ENCODE measurements around the gene ZBTB46.
A peak's percentile ranks its signal among the peaks of the same experiment; 100 is the strongest.

ZBTB46 gene

DNA sequence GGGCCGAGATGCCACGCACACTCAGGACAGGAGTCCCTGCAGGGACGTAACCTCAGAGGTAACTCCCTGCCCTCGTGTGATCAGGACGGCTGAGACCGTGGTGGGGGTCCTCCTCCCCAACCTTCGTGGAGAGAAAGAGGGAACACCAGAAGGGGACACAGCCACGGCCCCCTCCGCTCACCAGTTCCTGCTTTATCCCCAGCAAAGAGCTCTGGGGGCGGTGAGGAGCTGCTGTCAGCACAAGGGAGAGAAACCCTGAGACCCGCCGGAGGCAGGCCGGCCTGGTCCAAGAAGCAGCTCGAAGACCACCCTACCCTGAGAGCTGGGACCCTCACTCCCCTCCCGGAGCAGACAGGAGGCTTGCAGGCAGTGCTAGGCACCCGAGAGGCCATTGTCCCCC, 47.1 kb downstream of the ZBTB46 start:
- TF ChIP-seq, protein P1, sequence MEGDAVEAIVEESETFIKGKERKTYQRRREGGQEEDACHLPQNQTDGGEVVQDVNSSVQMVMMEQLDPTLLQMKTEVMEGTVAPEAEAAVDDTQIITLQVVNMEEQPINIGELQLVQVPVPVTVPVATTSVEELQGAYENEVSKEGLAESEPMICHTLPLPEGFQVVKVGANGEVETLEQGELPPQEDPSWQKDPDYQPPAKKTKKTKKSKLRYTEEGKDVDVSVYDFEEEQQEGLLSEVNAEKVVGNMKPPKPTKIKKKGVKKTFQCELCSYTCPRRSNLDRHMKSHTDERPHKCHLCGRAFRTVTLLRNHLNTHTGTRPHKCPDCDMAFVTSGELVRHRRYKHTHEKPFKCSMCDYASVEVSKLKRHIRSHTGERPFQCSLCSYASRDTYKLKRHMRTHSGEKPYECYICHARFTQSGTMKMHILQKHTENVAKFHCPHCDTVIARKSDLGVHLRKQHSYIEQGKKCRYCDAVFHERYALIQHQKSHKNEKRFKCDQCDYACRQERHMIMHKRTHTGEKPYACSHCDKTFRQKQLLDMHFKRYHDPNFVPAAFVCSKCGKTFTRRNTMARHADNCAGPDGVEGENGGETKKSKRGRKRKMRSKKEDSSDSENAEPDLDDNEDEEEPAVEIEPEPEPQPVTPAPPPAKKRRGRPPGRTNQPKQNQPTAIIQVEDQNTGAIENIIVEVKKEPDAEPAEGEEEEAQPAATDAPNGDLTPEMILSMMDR (IDR thresholded peaks at IDR 0.05; ENCODE audit: low read depth, low read length), result no peak
- no peak for TF ChIP-seq EZH2phosphoT487 (IDR thresholded peaks at IDR 0.05; ENCODE audit: low read depth)
- Histone ChIP-seq H2AFZ (ENCODE audit: low read depth, low read length) (no peak overlapping the region), H3K9me3 (ENCODE audit: insufficient read depth, low read length) (no peaks in the 10 kb centered on the region), H3K27me3 (ENCODE audit: low read depth, low read length) (no peaks in the 10 kb centered on the region), H4K20me1 (ENCODE audit: insufficient read depth, low read length) (no peaks in the 10 kb centered on the region), H3K4me1 (ENCODE audit: low read length) (peaks cover 11% of the 10 kb centered on the region; the same call in 1 of the 2 replicates), H3K9ac (ENCODE audit: low read length) (no peak overlapping the region), H3K36me3 (replicated peaks; ENCODE audit: low read depth, low read length) (no peaks in the 10 kb centered on the region), H3K27ac (ENCODE audit: low read length) (no peak overlapping the region), H3K4me2 (ENCODE audit: low read length) (no peak overlapping the region), H3K79me2 (ENCODE audit: low read length) (no peaks in the 10 kb centered on the region), H3K4me3 (ENCODE audit: low read length) (no peak overlapping the region)

- no peak overlapping the region for H3K9ac ChIP-seq (ENCODE audit: low read length)
- peaks cover 2% of the 10 kb centered on the region; the same call in 1 of the 2 replicates for H3K9me3 ChIP-seq (ENCODE audit: insufficient read depth, low read length)
- H3K79me2 ChIP-seq (ENCODE audit: low read length), result no peaks in the 10 kb centered on the region
- H3K27ac ChIP-seq (ENCODE audit: low read length), result no peak overlapping the region
- H4K20me1 ChIP-seq (ENCODE audit: insufficient read depth, low read length), result no peaks in the 10 kb centered on the region
- H3K4me3 ChIP-seq (ENCODE audit: low read length), result no peak overlapping the region
- no peak overlapping the region for H2AFZ ChIP-seq (ENCODE audit: low read depth, low read length)
- no peak for TF ChIP-seq EZH2phosphoT487 (IDR thresholded peaks at IDR 0.05; ENCODE audit: low read depth)
- TF ChIP-seq, protein P1 (IDR thresholded peaks at IDR 0.05; ENCODE audit: low read depth, low read length), result no peak
- H3K36me3 ChIP-seq (replicated peaks; ENCODE audit: low read depth, low read length), result no peaks in the 10 kb centered on the region
- H3K4me1 ChIP-seq (ENCODE audit: low read length), result peaks cover 11% of the 10 kb centered on the region; the same call in 1 of the 2 replicates
- H3K4me2 ChIP-seq (ENCODE audit: low read length), result peak overlapping the region; percentile 50; the same call in 1 of the 2 replicates
- H3K27me3 ChIP-seq (ENCODE audit: low read depth, low read length), result no peaks in the 10 kb centered on the region
Measured at GRCh38 chr20:63782521-63782971, 48.5 kb downstream of the ZBTB46 start.

DNA sequence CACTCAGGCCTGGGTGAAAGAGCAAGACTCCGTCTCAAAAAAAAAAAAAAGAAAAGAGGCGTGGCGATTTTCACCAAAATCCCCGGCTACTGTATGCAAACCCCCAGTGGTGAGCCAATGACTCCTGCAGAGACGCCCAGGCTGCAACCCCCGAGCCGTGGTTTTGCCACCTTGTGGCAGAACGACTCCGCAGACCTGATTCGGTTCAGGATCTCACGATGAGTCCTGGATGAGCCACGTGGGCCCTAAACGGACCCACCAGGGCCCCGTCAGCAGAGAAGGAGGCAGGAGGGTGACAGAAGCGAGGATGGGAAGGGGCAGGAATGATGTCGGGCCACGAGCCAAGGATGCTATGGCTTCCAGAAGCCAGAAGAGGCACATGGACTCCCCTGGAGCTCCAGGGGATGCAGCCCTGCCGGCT, 49.0 kb downstream of the ZBTB46 start:
- H3K4me2 ChIP-seq (ENCODE audit: low read length), result peak overlapping the region; percentile 50
- TF ChIP-seq, protein P1 (IDR thresholded peaks at IDR 0.05; ENCODE audit: low read depth, low read length), result peak; percentile 44
- no peak for TF ChIP-seq EZH2phosphoT487 (IDR thresholded peaks at IDR 0.05; ENCODE audit: low read depth)
- no peaks in the 10 kb centered on the region for H3K36me3 ChIP-seq (replicated peaks; ENCODE audit: low read depth, low read length)
- no peak overlapping the region for H3K9ac ChIP-seq (ENCODE audit: low read length)
- peak overlapping the region; percentile 26; the same call in 1 of the 2 replicates for H2AFZ ChIP-seq (ENCODE audit: low read depth, low read length)
- H3K9me3 ChIP-seq (ENCODE audit: insufficient read depth, low read length), result peaks cover 5% of the 10 kb centered on the region; the same call in 1 of the 2 replicates
- peak overlapping the region; percentile 35 for H3K4me3 ChIP-seq (ENCODE audit: low read length)
- no peaks in the 10 kb centered on the region for H3K79me2 ChIP-seq (ENCODE audit: low read length)
- no peaks in the 10 kb centered on the region for H3K27me3 ChIP-seq (ENCODE audit: low read depth, low read length)
- H4K20me1 ChIP-seq (ENCODE audit: insufficient read depth, low read length), result no peaks in the 10 kb centered on the region
- H3K27ac ChIP-seq (ENCODE audit: low read length), result no peak overlapping the region
- H3K4me1 ChIP-seq (ENCODE audit: low read length), result peaks cover 11% of the 10 kb centered on the region; the same call in 1 of the 2 replicates

DNA sequence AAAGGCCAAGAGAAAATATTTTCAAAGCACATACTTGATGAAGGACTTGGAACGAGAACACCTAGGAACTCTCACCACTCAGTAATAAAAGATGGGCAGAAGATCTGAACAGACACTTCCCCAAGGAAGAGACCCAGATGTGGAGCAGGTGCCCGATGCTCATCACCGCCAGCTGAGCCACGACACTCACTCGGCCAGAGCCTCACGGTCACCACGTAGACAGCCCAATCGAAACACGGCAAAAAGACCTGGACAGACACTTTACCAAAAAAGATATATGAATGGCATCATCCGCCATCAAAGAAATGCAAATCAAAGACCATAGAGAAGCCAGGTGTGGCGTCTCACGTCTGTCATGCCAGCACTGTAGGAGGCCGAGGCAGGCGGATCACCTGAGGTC, 49.9 kb downstream of the ZBTB46 start:
- Histone ChIP-seq H4K20me1 (ENCODE audit: insufficient read depth, low read length) (no peaks in the 10 kb centered on the region), H3K27ac (ENCODE audit: low read length) (no peak overlapping the region), H3K27me3 (ENCODE audit: low read depth, low read length) (no peaks in the 10 kb centered on the region), H2AFZ (ENCODE audit: low read depth, low read length) (no peak overlapping the region), H3K79me2 (ENCODE audit: low read length) (no peaks in the 10 kb centered on the region), H3K9ac (ENCODE audit: low read length) (no peak overlapping the region), H3K4me1 (ENCODE audit: low read length) (peaks cover 11% of the 10 kb centered on the region; the same call in 1 of the 2 replicates), H3K4me3 (ENCODE audit: low read length) (no peak overlapping the region), H3K36me3 (replicated peaks; ENCODE audit: low read depth, low read length) (no peaks in the 10 kb centered on the region), H3K9me3 (ENCODE audit: insufficient read depth, low read length) (peaks cover 5% of the 10 kb centered on the region; the same call in 1 of the 2 replicates), H3K4me2 (ENCODE audit: low read length) (no peak overlapping the region)
- TF ChIP-seq, protein P1 (IDR thresholded peaks at IDR 0.05; ENCODE audit: low read depth, low read length), result no peak
- TF ChIP-seq EZH2phosphoT487 (IDR thresholded peaks at IDR 0.05; ENCODE audit: low read depth), result no peak
